Measurements from ENCODE around the gene JOSD2. TPM values are rescaled to one million over a fixed set of nuclear protein-coding genes. Genes with fewer than 3 reads are reported as not detected.
"Not testable (repeated sequence)": the region's sequence is repeated elsewhere in the genome, so short reads cannot be mapped to it uniquely, and the experiment has no call there.

JOSD2 gene
- total and polyA plus RNA-seq, 8 donors, result 16.0 to 52.0 (median 22.5) TPM

- DNase-seq, result peak; percentile 89 to 96 (median 92)
- Histone ChIP-seq H3K27me3 (no peaks in the 10 kb centered on the region), H3K4me3 (peak within 1 kb of the TSS; percentile 91 to 98), H3K27ac (peak within 1 kb of the TSS; percentile 70 to 82), H3K4me1 (peaks cover 9 to 18% of the 10 kb centered on the region in 2 donors), H3K9me3 (no peaks in the 10 kb centered on the region), H3K36me3 (peaks cover 0 to 33% of the 10 kb centered on the region in 2 donors)
- ATAC-seq, result peak; percentile 95
- no peak for TF ChIP-seq CTCF (IDR thresholded peaks at IDR 0.05)
- intact Hi-C loops (cut with DNase I), result no loop called here
These were observed 34.6 kb downstream of the JOSD2 start, which contains the start of the genes EMC10 and GARIN5A for GRCh38 chr19:50476224-50476906. TSS of gene EMC10 (plus strand) at chr19:50476507. CDS start at chr19:50476545, 38 bp downstream. TSS of gene GARIN5A (minus strand) at chr19:50476848. CDS start at chr19:50476388, 460 bp downstream.

GRCh38 chr19:50475736-50476223 is 35.2 kb downstream of the JOSD2 start:
- peak overlapping the region; percentile 91 to 98 for H3K4me3 ChIP-seq
- no peak for TF ChIP-seq CTCF (IDR thresholded peaks at IDR 0.05)
- peak overlapping the region in 1 of 2 donors; percentile 82 for H3K27ac ChIP-seq
- intact Hi-C loops (cut with DNase I), result no loop called here
- H3K4me1 ChIP-seq, result peaks cover 9 to 18% of the 10 kb centered on the region in 2 donors
- ATAC-seq (no peak), DNase-seq (no peak)
- H3K36me3 ChIP-seq, result peaks cover 0 to 27% of the 10 kb centered on the region in 2 donors
- H3K9me3 ChIP-seq, result no peaks in the 10 kb centered on the region
- H3K27me3 ChIP-seq, result no peaks in the 10 kb centered on the region

GRCh38 chr19:50475101-50475568 is 35.9 kb downstream of the JOSD2 start:
- DNase-seq (peak in 1 of 4 donors; percentile 50), ATAC-seq (no peak)
- Histone ChIP-seq H3K27ac (no peak overlapping the region), H3K36me3 (peaks cover 0 to 20% of the 10 kb centered on the region in 2 donors), H3K4me3 (no peak overlapping the region), H3K27me3 (no peaks in the 10 kb centered on the region), H3K4me1 (peaks cover 9 to 18% of the 10 kb centered on the region in 2 donors), H3K9me3 (no peaks in the 10 kb centered on the region)
- no peak for TF ChIP-seq CTCF (IDR thresholded peaks at IDR 0.05)
- intact Hi-C loops (cut with DNase I), result no loop called here

- DNase-seq; H3K27ac ChIP-seq; H3K9me3 ChIP-seq; H3K36me3 ChIP-seq; H3K4me3 ChIP-seq; H3K27me3 ChIP-seq; intact Hi-C loops (cut with DNase I); ATAC-seq: not testable (repeated sequence)
- peaks cover 9 to 16% of the 10 kb centered on the region in 2 donors for H3K4me1 ChIP-seq
These were observed 37.7 kb downstream of the JOSD2 start for GRCh38 chr19:50473336-50473735.

GRCh38 chr19:50468818-50469217 is 42.2 kb downstream of the JOSD2 start:
- no peak for TF ChIP-seq CTCF (IDR thresholded peaks at IDR 0.05)
- H3K4me1 ChIP-seq, result no peaks in the 10 kb centered on the region
- DNase-seq, result peak in 1 of 4 donors; percentile 40
- ATAC-seq, result no peak
- H3K9me3 ChIP-seq, result no peaks in the 10 kb centered on the region
- H3K27me3 ChIP-seq, result peaks cover 0 to 5% of the 10 kb centered on the region in 2 donors
- no peak overlapping the region for H3K4me3 ChIP-seq
- intact Hi-C loops (cut with DNase I), result no loop called here
- no peaks in the 10 kb centered on the region for H3K36me3 ChIP-seq
- no peak overlapping the region for H3K27ac ChIP-seq

Data from left lung (tissue), 10 donors.